ENCODE measurements around the gene CDH26.

CDH26 gene

DNA sequence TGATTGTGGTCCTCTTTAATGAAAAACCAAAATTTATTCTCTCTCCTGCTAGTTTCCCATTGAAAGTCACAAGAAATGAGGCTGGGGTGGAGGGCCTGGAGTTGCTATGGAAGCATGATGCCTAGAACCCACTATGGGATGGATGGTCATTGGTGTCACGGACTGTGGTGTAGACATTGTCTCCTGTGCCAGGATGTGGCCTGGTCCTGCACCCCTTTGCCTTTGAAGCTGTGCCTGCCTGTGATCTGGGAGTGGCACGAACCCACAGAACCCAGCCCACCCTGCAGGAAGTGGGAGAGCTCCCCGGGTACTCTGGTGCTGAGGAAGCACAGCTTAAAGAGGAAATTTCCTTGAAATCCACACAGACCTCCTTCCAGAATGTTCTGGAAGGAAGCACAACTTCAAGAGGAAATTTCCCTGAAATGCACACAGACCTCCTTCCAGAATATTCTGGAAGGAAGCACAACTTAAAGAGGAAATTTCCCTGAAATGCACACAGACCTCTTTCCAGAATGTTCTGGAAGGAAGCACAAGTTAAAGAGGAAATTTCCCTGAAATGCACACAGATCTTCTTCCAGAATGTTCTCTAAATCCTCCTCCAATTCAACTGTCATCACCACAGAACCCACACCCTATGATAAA, 105.6 kb downstream of the CDH26 start:
- no peak for DNase-seq (ENCODE audit: low read depth)

Data from activated gamma-delta T cell treated with anti-CD3 and anti-CD28 coated beads, Interleukin-2, amount 50 U/mL, for 16 hours (primary cell).